Activated T-helper 1 cell treated with Interleukin-2 at 50 U/mL for 16 hours (primary cell): Measurements from ENCODE around the gene CDKN2A.
A peak's percentile ranks its signal among the peaks of the same experiment; 100 is the strongest.

Source experiments
- DNase-seq: peaks from one replicate; pipeline ENCODE4 v3.0.0-alpha.2; 2020; ENCODE audit warnings: low read depth

Gene CDKN2A

DNA sequence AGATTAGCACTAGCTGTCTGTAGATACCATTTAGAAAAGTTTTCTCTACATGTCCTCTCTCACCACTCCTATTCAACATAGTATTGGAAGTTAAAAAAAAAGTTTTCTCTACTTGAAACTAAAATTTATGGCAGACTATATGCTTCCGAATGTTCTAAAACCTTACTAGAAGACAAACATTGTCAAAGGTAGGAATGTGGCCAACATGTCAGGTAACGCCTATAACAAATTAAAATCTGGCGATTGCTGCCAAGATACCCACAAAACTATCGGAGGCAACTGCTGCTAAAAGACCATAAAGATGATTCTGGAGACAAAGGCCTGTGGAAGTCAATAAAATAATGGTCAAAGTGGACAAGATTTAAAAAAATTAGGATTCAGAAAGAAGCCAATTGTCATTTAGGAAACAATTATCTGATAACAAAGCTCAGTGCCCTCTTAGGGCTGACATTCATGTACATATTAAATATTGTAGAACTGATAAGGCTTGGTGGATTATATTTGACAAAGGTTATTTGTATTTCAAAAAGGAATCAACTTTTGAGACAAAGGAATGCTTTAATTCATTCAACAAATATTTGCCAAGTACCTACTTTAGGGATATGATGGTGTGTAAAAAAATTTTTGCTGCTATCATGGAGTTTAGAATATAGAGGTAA, 52.7 kb downstream of the CDKN2A start:
- no peak for DNase-seq

- DNase-seq, result no peak
Observed at GRCh38 chr9:21936161-21936560, 58.0 kb downstream of the CDKN2A start.

DNA sequence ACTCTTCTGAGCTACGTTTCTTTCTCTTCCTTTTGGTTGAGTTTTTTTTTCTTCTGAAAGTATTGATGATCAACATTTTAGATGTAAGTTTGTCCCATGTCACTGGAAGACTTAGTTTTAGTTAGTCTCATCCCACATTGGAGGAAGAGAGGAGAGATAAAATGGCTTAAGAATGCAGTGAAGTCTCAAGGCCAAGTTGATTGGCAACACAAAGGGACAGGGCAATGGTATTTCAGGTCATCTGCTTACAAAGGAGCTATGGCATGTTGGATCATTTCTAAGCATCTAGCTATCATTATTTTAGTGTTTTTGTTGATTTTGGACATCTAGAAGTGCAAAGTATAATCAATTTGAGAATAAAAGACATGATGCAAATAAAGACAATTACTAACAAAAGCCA, 58.6 kb downstream of the CDKN2A start:
- DNase-seq, result no peak

- DNase-seq, result no peak
Observed at GRCh38 chr9:21933865-21934264, 60.3 kb downstream of the CDKN2A start.

GRCh38 chr9:21933281-21933680, 60.9 kb downstream of the CDKN2A start:
- no peak for DNase-seq

GRCh38 chr9:21931428-21931827, 62.8 kb downstream of the CDKN2A start:
- DNase-seq, result no peak

DNA sequence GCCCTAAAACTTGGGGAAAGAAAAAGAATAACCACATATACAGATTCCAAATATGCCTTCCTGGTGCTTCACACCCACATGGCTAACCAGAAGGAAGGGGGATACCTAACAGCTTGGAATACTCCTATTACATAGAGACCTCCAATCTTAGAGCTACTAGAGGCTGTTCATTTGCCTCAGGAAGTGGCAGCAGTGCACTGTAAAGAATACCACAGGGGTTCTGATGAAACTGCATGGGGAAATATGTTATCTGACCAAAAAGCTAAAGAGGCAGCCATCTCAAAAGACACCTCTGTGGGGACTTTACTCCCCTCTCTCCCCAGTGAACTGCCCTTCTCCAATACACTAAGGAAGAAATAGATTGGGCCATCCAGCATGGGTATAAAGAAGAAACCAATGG, 66.4 kb downstream of the CDKN2A start:
- no peak for DNase-seq

- DNase-seq, result no peak
Observed at GRCh38 chr9:21923694-21924093, 70.5 kb downstream of the CDKN2A start.

GRCh38 chr9:21919377-21920362, 74.5 kb downstream of the CDKN2A start:
- peak; percentile 2 for DNase-seq
